Endothelial cell of umbilical vein (primary cell): Measurements from ENCODE around the gene STK24. TPM values are rescaled to one million over a fixed set of nuclear protein-coding genes. Genes with fewer than 3 reads are reported as not detected.

Experiments
- BruUV-seq: library from RNA; stranded (reverse); fragments of 400-500 nt; replicated peaks from 2 replicates; lab custom pipeline; 2021; lab: Mats Ljungman, UMichigan
- CTCF ChIA-PET: fragments of 300-600, 350-600 bp; sonication (Branson Sonifier 250); formaldehyde crosslinking; loops from one replicate; lab custom pipeline; 2021; ENCODE audit warnings: antibody characterized with exemption, inconsistent platforms; lab: Charles Lee
- POLR2A ChIA-PET: fragments of 300-600, 350-600 bp; sonication (Branson Sonifier 250); formaldehyde crosslinking; loops from one replicate; lab custom pipeline; 2021; ENCODE audit warnings: antibody characterized with exemption, inconsistent platforms; lab: Charles Lee
- DNase-seq: peaks from one replicate; pipeline ENCODE4 v3.0.0-alpha.2; 2011; ENCODE audit warnings: low read depth, low spot score
- FAIRE-seq: peaks from 2 replicates; lab custom pipeline; 2011; peaks lifted over from hg19 to GRCh38; lab: Jason Lieb, UNC
- H2AFZ ChIP-seq: 2 replicates; pipeline ENCODE4 v1.6.0; 2012; ENCODE audit warnings: low read depth, low read length, control low read depth, inconsistent platforms
- H3K27ac ChIP-seq: 2 replicates; pipeline ENCODE4 v1.5.1; 2011; ENCODE audit warnings: low read depth, mild to moderate bottlenecking, control low read depth, low read length, moderate library complexity; ENCODE audit not compliant: insufficient read depth
- H3K27me3 ChIP-seq, 2 experiments: 2 replicates each; pipeline versions ENCODE4 v1.6.0 to v1.6.1; 2011; ENCODE audit warnings: low read length in 2 of 2, mixed read lengths in 1 of 2; ENCODE audit not compliant: control insufficient read depth in 2 of 2, insufficient read depth in 2 of 2
- H3K36me3 ChIP-seq, 2 experiments: 2 replicates in 1 of 2; 3 replicates in 1 of 2; pipeline ENCODE4 v1.5.1; 2011; ENCODE audit warnings: low read length in 2 of 2, mild to moderate bottlenecking in 1 of 2, moderate library complexity in 1 of 2; ENCODE audit not compliant: control insufficient read depth in 2 of 2, insufficient read depth in 2 of 2; ENCODE audit errors: extremely low read depth in 1 of 2
- H3K4me1 ChIP-seq: 3 replicates; pipeline ENCODE4 v1.5.1; 2011; ENCODE audit warnings: mild to moderate bottlenecking, low read length; ENCODE audit not compliant: control insufficient read depth, insufficient read depth; ENCODE audit errors: extremely low read depth
- H3K4me2 ChIP-seq: 2 replicates; pipeline ENCODE4 v1.6.1; 2011; ENCODE audit warnings: low read length, control low read depth, mixed read lengths; ENCODE audit not compliant: insufficient read depth
- H3K4me3 ChIP-seq, 3 experiments: fragments of 200-600 bp in 1 of 3; sonication (generic), shearing (Covaris generic) in 1 of 3; replicated peaks in 1 of 3; 2 replicates each; pipeline ENCODE4 v1.5.1; 2011 to 2016; ENCODE audit warnings: control low read depth in 3 of 3, low read length in 3 of 3, mild to moderate bottlenecking in 2 of 3, inconsistent platforms in 1 of 3, low read depth in 1 of 3, moderate library complexity in 1 of 3; ENCODE audit not compliant: insufficient read depth in 1 of 3
- H3K79me2 ChIP-seq: 2 replicates; pipeline ENCODE4 v1.6.0; 2012; ENCODE audit warnings: low read length, inconsistent platforms; ENCODE audit not compliant: control insufficient read depth, insufficient read depth
- H3K9ac ChIP-seq: replicated peaks from 2 replicates; pipeline ENCODE3; 2011; ENCODE audit warnings: low read length, control low read depth; ENCODE audit not compliant: insufficient read depth; ENCODE audit errors: extremely low read depth
- H3K9me1 ChIP-seq: replicated peaks from 3 replicates; pipeline ENCODE4 v1.6.0; 2011; ENCODE audit warnings: mild to moderate bottlenecking, low read length; ENCODE audit not compliant: control insufficient read depth, insufficient read depth; ENCODE audit errors: extremely low read depth
- H3K9me3 ChIP-seq: replicated peaks from 2 replicates; pipeline ENCODE4 v1.5.1; 2012; ENCODE audit warnings: low read length, inconsistent platforms; ENCODE audit not compliant: control insufficient read depth, insufficient read depth
- H4K20me1 ChIP-seq: replicated peaks from 2 replicates; pipeline ENCODE3; 2011; ENCODE audit warnings: mild to moderate bottlenecking, low read length; ENCODE audit not compliant: control insufficient read depth, insufficient read depth; ENCODE audit errors: extremely low read depth
- EZH2 ChIP-seq: IDR thresholded peaks from 2 replicates; pipeline ENCODE4 v1.6.1; 2012; ENCODE audit warnings: borderline replicate concordance, low read depth, mild to moderate bottlenecking, moderate library complexity, low read length, inconsistent platforms; ENCODE audit not compliant: severe bottlenecking
- FOS ChIP-seq: IDR thresholded peaks from 2 replicates; pipeline ENCODE4 v1.6.1; 2011; ENCODE audit warnings: mild to moderate bottlenecking, low read length, moderate library complexity, borderline replicate concordance; ENCODE audit not compliant: insufficient read depth
- GATA2 ChIP-seq: IDR thresholded peaks from 2 replicates; pipeline ENCODE4 v1.7.0; 2011; ENCODE audit warnings: low read depth, mild to moderate bottlenecking, moderate library complexity, mixed read lengths, low read length; ENCODE audit not compliant: insufficient read length, insufficient read depth
- JUN ChIP-seq: IDR thresholded peaks from 2 replicates; pipeline ENCODE4 v1.6.1; 2011; ENCODE audit warnings: borderline replicate concordance, low read depth; ENCODE audit not compliant: insufficient read length, insufficient read depth
- MYC ChIP-seq: IDR thresholded peaks from one replicate; pipeline ENCODE4 v1.6.1; 2011; ENCODE audit warnings: mild to moderate bottlenecking, low read depth, low read length
- POLR2A ChIP-seq: IDR thresholded peaks from 2 replicates; pipeline ENCODE4 v1.6.1; 2012; ENCODE audit warnings: low read depth, mild to moderate bottlenecking, control low read depth, low read length
- POLR2AphosphoS5 ChIP-seq: IDR thresholded peaks from 2 replicates; pipeline ENCODE4 v1.6.1; 2012; ENCODE audit warnings: low read depth, mild to moderate bottlenecking, control low read depth, low read length, moderate library complexity; ENCODE audit not compliant: insufficient read depth
- dilution Hi-C: fragments of 300-500 bp; cut with MboI; formaldehyde crosslinking; loops from one replicate; pipeline ENCODE4 v1.15.0; 2019; ENCODE audit warnings: low sequenced_read_pairs; ENCODE audit not compliant: extremely low pct_ligation_motif_present
- intact Hi-C: fragments of 100-400 bp; cut with micrococcal nuclease; formaldehyde crosslinking; loops from one replicate; pipeline ENCODE4 v1.10.0; 2022
- polyA plus RNA-seq, 4 experiments: library from polyadenylated mRNA; depleted of rRNA in 3 of 4; stranded (reverse) in 3 of 4; unstranded in 1 of 4; fragments of >200 nt; gene quantifications; 2 replicates each; pipeline versions ENCODE4 v1.2.1 to v1.2.3, GENCODE V29; 2011 to 2012; ENCODE audit warnings: missing spikeins in 1 of 4
- total RNA-seq: library from RNA; stranded (reverse); gene quantifications from 2 replicates; pipeline ENCODE4 v1.2.3, GENCODE V29; 2021
- TF ChIP-seq, protein P1 (sequence below): IDR thresholded peaks from 2 replicates; pipeline ENCODE4 v1.6.1; 2011; ENCODE audit not compliant: insufficient read depth, insufficient read length
- TF ChIP-seq, protein P2 (sequence below), 2 donors: IDR thresholded peaks; 1 replicate in 1 of 2; 2 replicates in 1 of 2; pipeline ENCODE4 v1.5.1; 2011; ENCODE audit warnings: low read length in 2 of 2, mild to moderate bottlenecking in 2 of 2, moderate library complexity in 2 of 2, control low read depth in 1 of 2, inconsistent platforms in 1 of 2, low read depth in 1 of 2; ENCODE audit not compliant: insufficient read depth in 1 of 2; ENCODE audit errors: extremely low read depth in 1 of 2

The STK24 gene
- total and polyA plus RNA-seq, 2 donors (not counting 3 experiments of a cell fraction or from before 2014, with no cell fraction given) = 43.3 to 100 TPM

DNA sequence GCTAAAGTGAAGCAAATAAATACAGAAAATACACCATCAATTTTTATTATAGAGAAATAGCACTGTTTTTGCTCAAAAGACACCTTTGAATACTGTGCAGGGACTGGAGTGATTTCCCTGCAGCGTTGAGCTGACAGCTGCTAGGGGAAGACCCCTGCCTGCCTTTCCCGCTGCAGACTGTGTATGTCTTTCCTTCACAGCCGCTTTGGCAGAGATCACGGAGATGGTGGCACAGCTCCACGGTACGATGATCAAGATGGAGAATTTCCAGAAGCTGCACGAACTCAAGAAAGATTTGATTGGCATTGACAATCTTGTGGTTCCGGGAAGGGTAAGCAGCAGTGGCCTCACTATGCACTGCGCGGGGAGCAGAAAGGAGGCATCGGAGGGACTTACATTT lies 141.5 kb downstream of the STK24 start:
- CTCF ChIA-PET = interaction anchor here (1.5 kb wide), 1 partner anchor 238 kb away, joined by 7 read pairs; no protein-coding TSS in a partner anchor
- Histone ChIP-seq H3K4me1 (no peaks in the 10 kb centered on the region), H3K4me3 (no peak overlapping the region), H3K9me1 (no peaks in the 10 kb centered on the region), H3K36me3 (peaks cover 0 to 2% of the 10 kb centered on the region in 2 experiments), H3K9me3 (no peaks in the 10 kb centered on the region), H3K27me3 (no peaks in the 10 kb centered on the region), H4K20me1 (no peaks in the 10 kb centered on the region), H3K79me2 (no peaks in the 10 kb centered on the region), H3K4me2 (no peak overlapping the region), H2AFZ (no peak overlapping the region), H3K9ac (no peak overlapping the region), H3K27ac (no peak overlapping the region)
- TF ChIP-seq EZH2 (no peak), MYC (no peak), POLR2AphosphoS5 (no peak), JUN (no peak), POLR2A (no peak), GATA2 (no peak), FOS (no peak)
- TF ChIP-seq, protein P1, sequence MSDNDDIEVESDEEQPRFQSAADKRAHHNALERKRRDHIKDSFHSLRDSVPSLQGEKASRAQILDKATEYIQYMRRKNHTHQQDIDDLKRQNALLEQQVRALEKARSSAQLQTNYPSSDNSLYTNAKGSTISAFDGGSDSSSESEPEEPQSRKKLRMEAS = no peak
- TF ChIP-seq, protein P2, sequence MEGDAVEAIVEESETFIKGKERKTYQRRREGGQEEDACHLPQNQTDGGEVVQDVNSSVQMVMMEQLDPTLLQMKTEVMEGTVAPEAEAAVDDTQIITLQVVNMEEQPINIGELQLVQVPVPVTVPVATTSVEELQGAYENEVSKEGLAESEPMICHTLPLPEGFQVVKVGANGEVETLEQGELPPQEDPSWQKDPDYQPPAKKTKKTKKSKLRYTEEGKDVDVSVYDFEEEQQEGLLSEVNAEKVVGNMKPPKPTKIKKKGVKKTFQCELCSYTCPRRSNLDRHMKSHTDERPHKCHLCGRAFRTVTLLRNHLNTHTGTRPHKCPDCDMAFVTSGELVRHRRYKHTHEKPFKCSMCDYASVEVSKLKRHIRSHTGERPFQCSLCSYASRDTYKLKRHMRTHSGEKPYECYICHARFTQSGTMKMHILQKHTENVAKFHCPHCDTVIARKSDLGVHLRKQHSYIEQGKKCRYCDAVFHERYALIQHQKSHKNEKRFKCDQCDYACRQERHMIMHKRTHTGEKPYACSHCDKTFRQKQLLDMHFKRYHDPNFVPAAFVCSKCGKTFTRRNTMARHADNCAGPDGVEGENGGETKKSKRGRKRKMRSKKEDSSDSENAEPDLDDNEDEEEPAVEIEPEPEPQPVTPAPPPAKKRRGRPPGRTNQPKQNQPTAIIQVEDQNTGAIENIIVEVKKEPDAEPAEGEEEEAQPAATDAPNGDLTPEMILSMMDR (IDR thresholded peaks at IDR 0.05; ENCODE audit: extremely low read depth in 1 of 2, insufficient read depth in 1 of 2, low read depth in 1 of 2, low read length in 2 of 2) = no peak
- POLR2A ChIA-PET = no interaction called here
- no peak for DNase-seq
- FAIRE-seq = no peak
- no TSS peak for BruUV-seq
- intact Hi-C loops = no loop called here
- dilution Hi-C loops = loop anchor here (25.0 kb wide), 1 partner anchor 227 kb away; no protein-coding TSS in a partner anchor
